HepG2 (cell line): ENCODE results near the gene GUK1. TPM values are rescaled to one million over a fixed set of nuclear protein-coding genes. Genes with fewer than 3 reads are reported as not detected.
A peak's percentile ranks its signal among the peaks of the same experiment; 100 is the strongest.

Source experiments
- ATAC-seq: fragments of 200-7000 bp; cut with Tn5 transposase; 3 replicates; pipeline ENCODE4 v1.9.1; 2020; ENCODE audit warnings: mild to moderate bottlenecking, moderate library complexity
- BruUV-seq: library from RNA; stranded (reverse); fragments of 400-500 nt; replicated peaks from 2 replicates; lab custom pipeline; 2021; lab: Mats Ljungman, UMichigan
- CTCF ChIA-PET: fragments of 300-600 bp; formaldehyde crosslinking; extraction: SDS; loops from one replicate; lab custom pipeline; 2021; ENCODE audit warnings: low total read pairs, inconsistent platforms, low intra/inter-chr PET ratio; lab: Yijun Ruan, JAX
- POLR2A ChIA-PET: fragments of 350-600 bp; sonication (Branson Sonifier 250); formaldehyde crosslinking; loops from one replicate; lab custom pipeline; 2020; ENCODE audit warnings: antibody characterized with exemption, inconsistent platforms; lab: Yijun Ruan, JAX
- DNase-seq: peaks from one replicate; pipeline ENCODE4 v3.0.0-alpha.2; 2015; ENCODE audit warnings: low spot score
- FAIRE-seq: peaks from 3 replicates; lab custom pipeline; 2011; peaks lifted over from hg19 to GRCh38; lab: Jason Lieb, UNC
- H2AFZ ChIP-seq: one replicate; pipeline ENCODE4 v1.6.1; 2011; ENCODE audit warnings: low read length, inconsistent platforms
- H3K27ac ChIP-seq: fragments of 300-600 bp; 3 replicates; pipeline ENCODE4 v1.8.0; 2011; ENCODE audit warnings: mixed run types, mild to moderate bottlenecking, mixed read lengths, low read length, inconsistent platforms; ENCODE audit not compliant: insufficient read depth; ENCODE audit errors: extremely low read length
- H3K27me3 ChIP-seq, 2 experiments: fragments of 200-600 bp in 1 of 2; 2 replicates in 1 of 2; 3 replicates in 1 of 2; pipeline versions ENCODE4 v1.6.0 to v1.8.0; 2011; ENCODE audit warnings: low read length in 2 of 2, mild to moderate bottlenecking in 2 of 2, moderate library complexity in 2 of 2, inconsistent platforms in 1 of 2; ENCODE audit not compliant: insufficient read depth in 2 of 2, control insufficient read depth in 1 of 2
- H3K36me3 ChIP-seq, 2 experiments: fragments of 200-600 bp in 1 of 2; replicated peaks in 1 of 2; 2 replicates in 1 of 2; 3 replicates in 1 of 2; pipeline versions ENCODE4 v1.5.1 to v1.8.0; 2011; ENCODE audit warnings: low read length in 2 of 2, inconsistent platforms in 1 of 2; ENCODE audit not compliant: insufficient read depth in 2 of 2, control insufficient read depth in 1 of 2
- H3K4me1 ChIP-seq: 2 replicates; pipeline ENCODE4 v1.5.1; 2012; ENCODE audit warnings: low read length, inconsistent platforms; ENCODE audit not compliant: insufficient read depth
- H3K4me2 ChIP-seq: 2 replicates; pipeline ENCODE4 v1.6.0; 2011; ENCODE audit warnings: low read depth, low read length, inconsistent platforms
- H3K4me3 ChIP-seq, 3 experiments: fragments of 200-600 bp in 1 of 3; sonication (generic), shearing (Covaris generic) in 1 of 3; replicated peaks in 1 of 3; 2 replicates each; pipeline ENCODE4 v1.5.1; 2011 to 2016; ENCODE audit warnings: low read length in 3 of 3, inconsistent platforms in 2 of 3, low read depth in 2 of 3, mild to moderate bottlenecking in 2 of 3, control low read depth in 1 of 3, mixed read lengths in 1 of 3; ENCODE audit not compliant: insufficient read depth in 1 of 3
- H3K79me2 ChIP-seq: one replicate; pipeline ENCODE4 v1.6.1; 2011; ENCODE audit warnings: low read length, inconsistent platforms; ENCODE audit not compliant: insufficient read depth
- H3K9ac ChIP-seq: 2 replicates; pipeline ENCODE4 v1.6.0; 2011; ENCODE audit warnings: mild to moderate bottlenecking, low read depth, low read length, inconsistent platforms; ENCODE audit not compliant: insufficient read depth
- H3K9me3 ChIP-seq: 2 replicates; pipeline ENCODE4 v1.5.1; 2012; ENCODE audit warnings: mild to moderate bottlenecking, low read length
- H4K20me1 ChIP-seq: 2 replicates; pipeline ENCODE4 v1.6.0; 2011; ENCODE audit warnings: inconsistent platforms, mild to moderate bottlenecking, low read length, moderate library complexity; ENCODE audit not compliant: insufficient read depth
- AGO2 ChIP-seq: fragments of 200-400 bp; formaldehyde crosslinking; optimal IDR thresholded peaks from 2 replicates; pipeline ENCODE3; 2017; ENCODE audit warnings: mild to moderate bottlenecking, low read depth, low read length, moderate library complexity
- GATAD1 ChIP-seq: IDR thresholded peaks from 2 replicates; pipeline ENCODE4 v1.6.1; 2016; ENCODE audit warnings: missing genetic modification reagents, missing compliant biosample characterization
- MAFF ChIP-seq: IDR thresholded peaks from 2 replicates; pipeline ENCODE4 v1.6.1; 2011; ENCODE audit warnings: low read depth, low read length, improper control_type of control experiment
- MAFK ChIP-seq, 2 experiments: IDR thresholded peaks in 1 of 2; conservative IDR thresholded peaks in 1 of 2; 2 replicates each; pipeline ENCODE4 v1.6.1; 2011; ENCODE audit warnings: improper control_type of control experiment in 2 of 2, low read length in 2 of 2
- POLR2AphosphoS5 ChIP-seq: IDR thresholded peaks from 2 replicates; pipeline ENCODE4 v1.6.1; 2012; ENCODE audit warnings: low read depth, low read length
- RBM22 ChIP-seq: fragments of 200-400 bp; formaldehyde crosslinking; optimal IDR thresholded peaks from 2 replicates; pipeline ENCODE3; 2017; ENCODE audit warnings: mild to moderate bottlenecking, low read length, moderate library complexity
- ZNF234 ChIP-seq: sonication (generic); formaldehyde crosslinking; conservative IDR thresholded peaks from 2 replicates; pipeline ENCODE4 v1.5.1; 2020; ENCODE audit warnings: mild to moderate bottlenecking, missing genetic modification reagents
- WGBS: methylation state at CpG from one replicate; pipeline ENCODE4 v1.1.6; 2017; ENCODE audit warnings: low lambda C conversion rate; 5-methylcytosine and 5-hydroxymethylcytosine counted together
- in situ Hi-C: cut with HindIII; loops from 2 replicates; pipeline ENCODE4 v1.10.0; 2017; ENCODE audit warnings: low pct_unique_long_range_greater_than_20kb; ENCODE audit not compliant: extremely low pct_ligation_motif_present
- intact Hi-C: fragments of 100-400 bp; cut with micrococcal nuclease; formaldehyde crosslinking; loops from one replicate; pipeline ENCODE4 v1.10.0; 2022; ENCODE audit not compliant: unreplicated experiment
- polyA plus RNA-seq, 8 experiments: library from polyadenylated mRNA; depleted of rRNA in 3 of 8; stranded (reverse) in 7 of 8; unstranded in 1 of 8; fragments of >200 nt; fragmentation: Illumina TruSeq in 4 of 8; extraction: Trizol in 4 of 8; gene quantifications; 2 replicates each; pipeline versions ENCODE4 v1.2.1 to v1.2.3, GENCODE V29; 2011 to 2016; ENCODE audit warnings: low read depth in 4 of 8, missing spikeins in 1 of 8, mixed read lengths in 1 of 8; ENCODE audit not compliant: insufficient read depth in 1 of 8
- total RNA-seq, 5 experiments: library from RNA; depleted of rRNA; stranded (reverse); fragments of >200 nt; fragmentation: Illumina TruSeq; extraction: Trizol; gene quantifications; 2 replicates each; pipeline ENCODE4 v1.2.3, GENCODE V29; 2016; ENCODE audit warnings: low read depth in 1 of 5

The GUK1 gene
- total and polyA plus RNA-seq, 2 of the 13 experiments (the other 11 are each of a cell fraction or from before 2014, with no cell fraction given): 116 to 154 TPM

- Histone ChIP-seq H3K36me3 (peaks cover 21 to 60% of the 10 kb centered on the region in 2 experiments; a peak in 4 of 5 replicates), H3K27me3 (no peaks in the 10 kb centered on the region), H3K9me3 (peaks cover 26% of the 10 kb centered on the region), H3K79me2 (peaks cover 70% of the 10 kb centered on the region), H4K20me1 (peaks cover 88% of the 10 kb centered on the region), H3K4me3 (no peak overlapping the region), H3K4me1 (peaks cover 13% of the 10 kb centered on the region), H2AFZ (no peak overlapping the region), H3K27ac (no peak overlapping the region), H3K9ac (no peak overlapping the region), H3K4me2 (no peak overlapping the region)
- POLR2A ChIA-PET: no interaction called here
- TF ChIP-seq POLR2AphosphoS5 (no peak), AGO2 (peak; percentile 64), RBM22 (peak; percentile 78), MAFF (peak; percentile 32; the same call in 1 of the 2 replicates), MAFK (conservative IDR thresholded peaks at IDR 0.05 in 1 of 2, IDR thresholded peaks at IDR 0.05 in 1 of 2; ENCODE audit: low read length in 2 of 2) (peak; percentile 46 to 68; a peak in 3 of 4 replicates), GATAD1 (CRISPR knock-in tag) (no peak), ZNF234 (CRISPR knock-in tag) (no peak)
- FAIRE-seq (no peak), ATAC-seq (peak; percentile 2; the same call in 2 of the 3 replicates), DNase-seq (no peak)
- CTCF ChIA-PET: no interaction called here
- whole genome bisulfite sequencing: 93% methylated on average over 3 of the region's 13 CpGs
- BruUV-seq: no TSS peak
- in situ Hi-C loops: no loop called here
- intact Hi-C loops: no loop called here
These were observed 43.4 kb upstream of the GUK1 start for GRCh38 chr1:228096416-228097332.
